Stimulated activated naive CD4-positive, alpha-beta T cell treated with Interleukin-2 at 50 U/mL for 16 hours (primary cell): ENCODE measurements around the gene MYH14.
A peak's percentile ranks its signal among the peaks of the same experiment; 100 is the strongest.
"Not testable (repeated sequence)": the region's sequence is repeated elsewhere in the genome, so short reads cannot be mapped to it uniquely, and the experiment has no call there.

Source experiments
- DNase-seq: peaks from one replicate; lab custom pipeline; 2025; lab: John Stamatoyannopoulos, UW

MYH14 gene

GRCh38 chr19:50319156-50319555 is 115.7 kb downstream of the MYH14 start:
- DNase-seq, result no peak

GRCh38 chr19:50320051-50320450 is 116.6 kb downstream of the MYH14 start:
- no peak for DNase-seq

GRCh38 chr19:50320596-50320995 is 117.2 kb downstream of the MYH14 start:
- DNase-seq, result no peak

- DNase-seq, result no peak
Observed at GRCh38 chr19:50321831-50322230, 118.4 kb downstream of the MYH14 start.

GRCh38 chr19:50322234-50322633 is 118.8 kb downstream of the MYH14 start:
- DNase-seq, result no peak

GRCh38 chr19:50322931-50323781 is 119.7 kb downstream of the MYH14 start:
- DNase-seq, result no peak

- DNase-seq, result no peak
Observed at GRCh38 chr19:50323782-50324133, 120.3 kb downstream of the MYH14 start.

GRCh38 chr19:50324331-50324730 is 120.9 kb downstream of the MYH14 start:
- no peak for DNase-seq

- DNase-seq, result peak; percentile 64
Observed at GRCh38 chr19:50325310-50326100, 122.1 kb downstream of the MYH14 start.

GRCh38 chr19:50326101-50326664 is 122.8 kb downstream of the MYH14 start:
- DNase-seq, result no peak

- no peak for DNase-seq
Observed at GRCh38 chr19:50327013-50327412, 123.6 kb downstream of the MYH14 start.

- no peak for DNase-seq
Observed at GRCh38 chr19:50327461-50328223, 124.2 kb downstream of the MYH14 start.

- DNase-seq, result peak; percentile 47
Observed at GRCh38 chr19:50328224-50328872, 124.9 kb downstream of the MYH14 start.

- no peak for DNase-seq
Observed at GRCh38 chr19:50328873-50329145, 125.4 kb downstream of the MYH14 start.

GRCh38 chr19:50329146-50329925 is 125.9 kb downstream of the MYH14 start, which contains the start of gene KCNC3:
Gene KCNC3 (minus strand): TSS chr19:50329377. CDS start chr19:50329082, 295 bp downstream.
- peak; percentile 96 for DNase-seq

GRCh38 chr19:50329926-50330294 is 126.5 kb downstream of the MYH14 start:
- DNase-seq, result not testable (repeated sequence)

- DNase-seq, result peak; percentile 72
Observed at GRCh38 chr19:50330365-50331078, 127.1 kb downstream of the MYH14 start.

- DNase-seq, result no peak
Observed at GRCh38 chr19:50331221-50331993, 128.0 kb downstream of the MYH14 start.

- no peak for DNase-seq
Observed at GRCh38 chr19:50331994-50332243, 128.5 kb downstream of the MYH14 start.
